ENCODE data around the gene CXCL8.

CXCL8 gene

DNA sequence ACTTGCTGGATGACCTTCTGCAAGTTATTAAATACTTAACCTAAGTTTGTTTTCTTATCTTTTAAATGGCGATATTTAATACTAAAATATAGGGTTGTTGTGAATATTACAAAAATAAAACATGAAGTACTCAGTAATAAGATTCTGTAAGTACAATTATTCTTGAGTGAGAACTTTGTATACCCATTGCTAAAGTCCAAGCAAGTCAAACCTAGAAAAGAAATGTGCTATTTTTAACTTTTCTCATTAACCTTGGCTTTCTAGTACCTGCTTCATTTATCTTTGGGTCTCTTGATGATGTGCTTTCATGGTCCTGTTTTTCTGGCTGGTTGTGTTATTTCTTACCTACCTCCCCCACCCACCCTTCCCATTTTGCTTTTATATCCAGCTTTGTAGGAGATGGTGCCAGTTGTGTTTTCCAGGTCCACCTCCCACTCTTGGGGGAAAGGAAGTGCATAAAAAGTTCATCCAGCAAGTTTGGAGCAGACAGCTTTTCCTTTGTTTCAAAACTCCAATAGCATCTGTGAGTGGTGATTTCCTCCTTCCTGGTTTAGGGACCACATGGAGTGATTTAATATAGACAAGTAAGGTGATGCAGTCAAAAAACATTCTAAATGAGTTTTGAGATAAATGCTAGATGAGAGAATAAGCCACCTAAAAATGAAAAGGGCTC lies 7.5 kb upstream of the CXCL8 start:
- Histone ChIP-seq H3K27ac (no peak overlapping the region), H3K4me3 (no peak overlapping the region)
- DNase-seq (ENCODE audit: low spot score) = no peak
- TF ChIP-seq, protein P1, sequence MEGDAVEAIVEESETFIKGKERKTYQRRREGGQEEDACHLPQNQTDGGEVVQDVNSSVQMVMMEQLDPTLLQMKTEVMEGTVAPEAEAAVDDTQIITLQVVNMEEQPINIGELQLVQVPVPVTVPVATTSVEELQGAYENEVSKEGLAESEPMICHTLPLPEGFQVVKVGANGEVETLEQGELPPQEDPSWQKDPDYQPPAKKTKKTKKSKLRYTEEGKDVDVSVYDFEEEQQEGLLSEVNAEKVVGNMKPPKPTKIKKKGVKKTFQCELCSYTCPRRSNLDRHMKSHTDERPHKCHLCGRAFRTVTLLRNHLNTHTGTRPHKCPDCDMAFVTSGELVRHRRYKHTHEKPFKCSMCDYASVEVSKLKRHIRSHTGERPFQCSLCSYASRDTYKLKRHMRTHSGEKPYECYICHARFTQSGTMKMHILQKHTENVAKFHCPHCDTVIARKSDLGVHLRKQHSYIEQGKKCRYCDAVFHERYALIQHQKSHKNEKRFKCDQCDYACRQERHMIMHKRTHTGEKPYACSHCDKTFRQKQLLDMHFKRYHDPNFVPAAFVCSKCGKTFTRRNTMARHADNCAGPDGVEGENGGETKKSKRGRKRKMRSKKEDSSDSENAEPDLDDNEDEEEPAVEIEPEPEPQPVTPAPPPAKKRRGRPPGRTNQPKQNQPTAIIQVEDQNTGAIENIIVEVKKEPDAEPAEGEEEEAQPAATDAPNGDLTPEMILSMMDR (IDR thresholded peaks at IDR 0.05) = no peak

DNA sequence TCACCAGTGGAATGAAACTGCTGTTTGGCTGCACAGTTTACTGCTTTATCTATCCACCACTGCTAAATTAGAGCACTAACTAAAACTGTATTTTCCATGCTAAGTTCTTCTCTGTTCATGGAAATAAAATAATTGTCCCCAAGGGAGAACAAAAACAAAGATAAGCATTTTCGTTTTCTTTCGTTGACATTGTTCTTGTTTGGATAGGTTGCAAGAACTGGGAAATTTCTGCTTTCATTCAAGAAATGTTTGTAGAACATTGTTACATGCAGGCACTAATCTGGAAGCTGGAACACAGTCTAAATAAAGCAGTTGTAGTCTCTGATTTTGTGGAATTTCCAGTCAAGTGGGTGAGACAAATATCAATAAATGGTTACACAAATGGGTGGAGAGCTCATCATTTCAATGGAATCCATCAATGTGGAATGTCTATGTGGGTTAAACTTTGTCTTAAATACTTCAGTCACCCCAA lies 5.8 kb upstream of the CXCL8 start:
- DNase-seq (ENCODE audit: low spot score) = no peak
- no peak overlapping the region for H3K4me3 ChIP-seq
- TF ChIP-seq, protein P1 (IDR thresholded peaks at IDR 0.05) = no peak
- H3K27ac ChIP-seq = no peak overlapping the region

DNA sequence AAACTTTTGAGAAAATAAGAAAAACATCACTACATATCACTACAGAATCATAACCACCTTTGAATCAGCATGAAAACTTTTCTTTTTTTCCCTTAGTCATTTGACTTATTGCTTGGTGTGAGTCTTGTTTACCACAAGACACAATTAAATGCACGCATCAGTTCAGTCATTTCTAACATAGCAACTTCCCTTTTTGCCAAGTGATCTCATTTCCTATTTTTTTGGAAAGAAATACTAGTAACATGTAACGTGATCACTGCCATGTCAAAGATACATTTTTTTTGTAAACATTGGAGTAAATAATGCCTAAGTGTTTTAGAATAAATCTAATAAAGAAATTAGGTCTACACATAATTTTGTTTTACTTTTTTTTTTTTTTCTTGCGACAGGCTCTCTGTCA lies 5.1 kb upstream of the CXCL8 start:
- H3K27ac ChIP-seq = no peak overlapping the region
- DNase-seq (ENCODE audit: low spot score) = no peak
- H3K4me3 ChIP-seq = no peak overlapping the region
- TF ChIP-seq, protein P1 (IDR thresholded peaks at IDR 0.05) = no peak

DNA sequence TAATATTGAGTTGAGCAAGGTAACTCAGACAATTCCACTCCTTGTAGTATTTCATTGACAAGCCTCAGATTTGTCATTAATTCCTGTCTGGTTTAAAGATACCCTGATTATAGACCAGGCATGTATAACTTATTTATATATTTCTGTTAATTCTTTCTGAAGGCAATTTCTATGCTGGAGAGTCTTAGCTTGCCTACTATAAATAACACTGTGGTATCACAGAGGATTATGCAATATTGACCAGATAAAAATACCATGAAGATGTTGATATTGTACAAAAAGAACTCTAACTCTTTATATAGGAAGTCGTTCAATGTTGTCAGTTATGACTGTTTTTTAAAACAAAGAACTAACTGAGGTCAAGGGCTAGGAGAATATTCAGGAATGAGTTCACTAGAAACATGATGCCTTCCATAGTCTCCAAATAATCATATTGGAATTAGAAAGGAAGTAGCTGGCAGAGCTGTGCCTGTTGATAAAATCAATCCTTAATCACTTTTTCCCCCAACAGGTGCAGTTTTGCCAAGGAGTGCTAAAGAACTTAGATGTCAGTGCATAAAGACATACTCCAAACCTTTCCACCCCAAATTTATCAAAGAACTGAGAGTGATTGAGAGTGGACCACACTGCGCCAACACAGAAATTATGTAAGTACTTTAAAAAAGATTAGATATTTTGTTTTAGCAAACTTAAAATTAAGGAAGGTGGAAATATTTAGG lies 821 bp downstream of the CXCL8 start:
- TF ChIP-seq, protein P1 (IDR thresholded peaks at IDR 0.05) = no peak
- no peak overlapping the region for H3K4me3 ChIP-seq
- no peak overlapping the region for H3K27ac ChIP-seq
- DNase-seq (ENCODE audit: low spot score) = no peak

DNA sequence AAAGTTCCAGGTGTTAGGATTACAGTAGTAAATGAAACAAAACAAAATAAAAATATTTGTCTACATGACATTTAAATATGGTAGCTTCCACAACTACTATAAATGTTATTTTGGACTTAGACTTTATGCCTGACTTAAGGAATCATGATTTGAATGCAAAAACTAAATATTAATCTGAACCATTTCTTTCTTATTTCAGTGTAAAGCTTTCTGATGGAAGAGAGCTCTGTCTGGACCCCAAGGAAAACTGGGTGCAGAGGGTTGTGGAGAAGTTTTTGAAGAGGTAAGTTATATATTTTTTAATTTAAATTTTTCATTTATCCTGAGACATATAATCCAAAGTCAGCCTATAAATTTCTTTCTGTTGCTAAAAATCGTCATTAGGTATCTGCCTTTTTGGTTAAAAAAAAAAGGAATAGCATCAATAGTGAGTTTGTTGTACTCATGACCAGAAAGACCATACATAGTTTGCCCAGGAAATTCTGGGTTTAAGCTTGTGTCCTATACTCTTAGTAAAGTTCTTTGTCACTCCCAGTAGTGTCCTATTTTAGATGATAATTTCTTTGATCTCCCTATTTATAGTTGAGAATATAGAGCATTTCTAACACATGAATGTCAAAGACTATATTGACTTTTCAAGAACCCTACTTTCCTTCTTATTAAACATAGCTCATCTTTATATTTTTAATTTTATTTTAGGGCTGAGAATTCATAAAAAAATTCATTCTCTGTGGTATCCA lies 1.6 kb downstream of the CXCL8 start:
- no peak overlapping the region for H3K27ac ChIP-seq
- TF ChIP-seq, protein P1 (IDR thresholded peaks at IDR 0.05) = no peak

DNA sequence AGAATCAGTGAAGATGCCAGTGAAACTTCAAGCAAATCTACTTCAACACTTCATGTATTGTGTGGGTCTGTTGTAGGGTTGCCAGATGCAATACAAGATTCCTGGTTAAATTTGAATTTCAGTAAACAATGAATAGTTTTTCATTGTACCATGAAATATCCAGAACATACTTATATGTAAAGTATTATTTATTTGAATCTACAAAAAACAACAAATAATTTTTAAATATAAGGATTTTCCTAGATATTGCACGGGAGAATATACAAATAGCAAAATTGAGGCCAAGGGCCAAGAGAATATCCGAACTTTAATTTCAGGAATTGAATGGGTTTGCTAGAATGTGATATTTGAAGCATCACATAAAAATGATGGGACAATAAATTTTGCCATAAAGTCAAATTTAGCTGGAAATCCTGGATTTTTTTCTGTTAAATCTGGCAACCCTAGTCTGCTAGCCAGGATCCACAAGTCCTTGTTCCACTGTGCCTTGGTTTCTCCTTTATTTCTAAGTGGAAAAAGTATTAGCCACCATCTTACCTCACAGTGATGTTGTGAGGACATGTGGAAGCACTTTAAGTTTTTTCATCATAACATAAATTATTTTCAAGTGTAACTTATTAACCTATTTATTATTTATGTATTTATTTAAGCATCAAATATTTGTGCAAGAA lies 2.3 kb downstream of the CXCL8 start:
- Histone ChIP-seq H3K27ac (no peak overlapping the region), H3K4me3 (no peak overlapping the region)
- TF ChIP-seq, protein P1 (IDR thresholded peaks at IDR 0.05) = no peak
- no peak for DNase-seq (ENCODE audit: low spot score)

More for the DNA sequence above, 1.6 kb downstream of the CXCL8 start:
- no peak overlapping the region for H3K4me3 ChIP-seq
- no peak for DNase-seq (ENCODE audit: low spot score)
